GM10847 (cell line): ENCODE results near the gene CACNA2D1.

Source experiments
- POLR2A ChIP-seq: IDR thresholded peaks from 2 replicates; pipeline ENCODE4 v1.6.1; 2011; ENCODE audit not compliant: insufficient read length; ENCODE audit errors: extremely low read depth

Gene CACNA2D1

GRCh38 chr7:82129091-82129490, 314.5 kb downstream of the CACNA2D1 start:
- no peak for TF ChIP-seq POLR2A

- no peak for TF ChIP-seq POLR2A
Observed at GRCh38 chr7:82128546-82128945, 315.0 kb downstream of the CACNA2D1 start.

- no peak for TF ChIP-seq POLR2A
Observed at GRCh38 chr7:82126576-82126975, 317.0 kb downstream of the CACNA2D1 start.

- TF ChIP-seq POLR2A, result no peak
Observed at GRCh38 chr7:82124445-82124844, 319.1 kb downstream of the CACNA2D1 start.

GRCh38 chr7:82122275-82122674, 321.3 kb downstream of the CACNA2D1 start:
- no peak for TF ChIP-seq POLR2A

- no peak for TF ChIP-seq POLR2A
Observed at GRCh38 chr7:82114237-82114636, 329.3 kb downstream of the CACNA2D1 start.

GRCh38 chr7:82110146-82110840, 333.3 kb downstream of the CACNA2D1 start:
- no peak for TF ChIP-seq POLR2A

GRCh38 chr7:82109288-82109687, 334.3 kb downstream of the CACNA2D1 start:
- no peak for TF ChIP-seq POLR2A

GRCh38 chr7:82106201-82106600, 337.4 kb downstream of the CACNA2D1 start:
- no peak for TF ChIP-seq POLR2A

- TF ChIP-seq POLR2A, result no peak
Observed at GRCh38 chr7:82105463-82105862, 338.1 kb downstream of the CACNA2D1 start.

- TF ChIP-seq POLR2A, result no peak
Observed at GRCh38 chr7:82098414-82098813, 345.2 kb downstream of the CACNA2D1 start.

GRCh38 chr7:82091126-82091684, 352.4 kb downstream of the CACNA2D1 start:
- TF ChIP-seq POLR2A, result no peak

GRCh38 chr7:82087099-82087498, 356.5 kb downstream of the CACNA2D1 start:
- no peak for TF ChIP-seq POLR2A

- TF ChIP-seq POLR2A, result no peak
Observed at GRCh38 chr7:82085116-82085515, 358.5 kb downstream of the CACNA2D1 start.

GRCh38 chr7:82081644-82082224, 361.8 kb downstream of the CACNA2D1 start:
- TF ChIP-seq POLR2A, result no peak

- no peak for TF ChIP-seq POLR2A
Observed at GRCh38 chr7:82080254-82080927, 363.2 kb downstream of the CACNA2D1 start.
